ENCODE measurements around the gene ZBTB21. TPM values are rescaled to one million over a fixed set of nuclear protein-coding genes. Genes with fewer than 3 reads are reported as not detected.

Gene ZBTB21
- total and polyA plus RNA-seq, 2 of the 8 experiments (the other 6 are each of a cell fraction or from before 2014, with no cell fraction given): 3.9 to 17.8 TPM

- TF ChIP-seq CHD7 (IDR thresholded peaks at IDR 0.05; ENCODE audit: insufficient replicate concordance, low read length): no peak
- no peak for TF ChIP-seq TAF7 (optimal IDR thresholded peaks at IDR 0.05; ENCODE audit: borderline replicate concordance, low read depth, low read length)
- TF ChIP-seq CHD2 (IDR thresholded peaks at IDR 0.05; ENCODE audit: low read length): no peak
- TF ChIP-seq JUND (IDR thresholded peaks at IDR 0.05; ENCODE audit: low read length): no peak
These were observed 9.5 kb upstream of the ZBTB21 start (continued) for GRCh38 chr21:42019706-42020105.
